AG09309 (cell line): ENCODE results near the gene RGP1.

Experiments used
- DNase-seq: peaks from one replicate; pipeline ENCODE4 v3.0.0-alpha.2; 2010; ENCODE audit warnings: low read depth
- H3K4me3 ChIP-seq: 2 replicates; pipeline ENCODE4 v1.5.1; 2011; ENCODE audit warnings: mild to moderate bottlenecking, low read depth, low read length, moderate library complexity; ENCODE audit not compliant: control insufficient read depth
- CTCF ChIP-seq: IDR thresholded peaks from 2 replicates; pipeline ENCODE4 v1.5.1; 2011; ENCODE audit warnings: mild to moderate bottlenecking, low read depth, low read length, inconsistent platforms; ENCODE audit not compliant: insufficient read depth, control insufficient read depth; ENCODE audit errors: missing control alignments

The RGP1 gene

DNA sequence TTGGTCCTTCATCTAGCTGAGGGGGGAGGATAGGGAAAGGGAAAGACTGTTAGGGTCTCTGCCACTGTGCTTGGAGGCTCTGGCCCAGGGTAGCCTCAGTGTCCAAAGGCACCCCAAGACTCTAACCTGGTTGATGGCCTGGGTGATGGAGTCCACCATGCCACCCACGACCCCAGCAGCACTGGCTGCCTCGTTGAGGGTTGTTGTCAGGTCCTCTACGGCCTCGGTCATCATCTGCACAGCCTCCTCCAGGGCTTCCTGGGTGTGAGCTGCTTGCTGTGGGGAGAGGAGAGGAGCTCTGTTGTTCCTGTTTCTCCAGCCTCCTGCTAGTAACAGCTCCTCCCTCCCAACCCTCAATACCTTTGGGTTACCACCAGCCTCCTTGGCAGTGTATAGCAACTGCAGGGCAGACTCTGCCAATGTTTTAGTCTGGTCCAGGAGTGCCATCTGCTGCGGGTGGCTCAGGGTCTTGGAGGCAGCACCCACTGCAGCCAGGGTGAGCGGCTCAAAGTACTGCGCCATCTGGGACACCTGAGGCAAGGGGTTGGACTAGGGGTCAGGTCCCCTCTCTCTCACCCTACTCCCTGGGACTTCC is 43.2 kb upstream of the RGP1 start:
- H3K4me3 ChIP-seq = no peak overlapping the region
- TF ChIP-seq CTCF = no peak
- no peak for DNase-seq

DNA sequence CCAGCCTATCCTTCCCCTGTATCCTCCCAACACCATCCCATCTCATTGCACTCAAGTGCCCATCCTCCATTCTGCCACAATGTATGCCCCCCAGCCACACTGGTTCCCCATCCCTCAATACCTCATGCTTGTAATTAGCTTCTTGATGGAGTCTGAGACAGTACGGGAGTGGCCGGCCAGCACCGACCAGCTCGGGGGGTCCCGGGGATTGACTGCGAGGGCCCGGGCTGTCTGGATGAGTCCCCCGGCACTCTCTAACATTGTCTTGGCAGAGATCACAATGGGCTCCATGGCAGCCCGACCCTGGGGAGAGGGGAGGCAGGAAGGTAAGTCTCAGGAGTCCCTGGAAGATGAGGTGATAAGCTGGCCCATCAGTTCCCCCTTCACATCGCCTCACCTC is 42.1 kb upstream of the RGP1 start:
- DNase-seq = no peak
- no peak overlapping the region for H3K4me3 ChIP-seq
- no peak for TF ChIP-seq CTCF

DNA sequence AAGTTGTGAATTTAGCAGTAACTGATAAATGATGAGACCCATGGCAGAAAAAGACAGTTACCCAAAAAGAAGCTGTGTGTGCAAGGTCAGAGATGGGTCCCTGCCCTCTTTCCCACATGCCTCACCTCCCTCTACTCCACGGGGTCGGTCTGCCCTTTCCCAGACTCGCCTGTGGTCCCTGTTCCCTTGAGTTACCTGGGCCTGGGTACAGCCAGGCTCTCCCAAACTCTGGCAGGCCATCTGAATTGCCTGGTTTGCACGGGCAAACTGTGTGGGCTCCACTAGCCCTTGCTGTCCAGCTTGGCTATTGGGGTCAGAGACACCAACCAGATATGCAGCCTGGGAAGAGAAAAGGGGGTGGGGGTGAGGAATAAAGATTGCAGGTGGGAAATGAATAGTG is 40.9 kb upstream of the RGP1 start:
- no peak for DNase-seq
- no peak for TF ChIP-seq CTCF
- no peak overlapping the region for H3K4me3 ChIP-seq

DNA sequence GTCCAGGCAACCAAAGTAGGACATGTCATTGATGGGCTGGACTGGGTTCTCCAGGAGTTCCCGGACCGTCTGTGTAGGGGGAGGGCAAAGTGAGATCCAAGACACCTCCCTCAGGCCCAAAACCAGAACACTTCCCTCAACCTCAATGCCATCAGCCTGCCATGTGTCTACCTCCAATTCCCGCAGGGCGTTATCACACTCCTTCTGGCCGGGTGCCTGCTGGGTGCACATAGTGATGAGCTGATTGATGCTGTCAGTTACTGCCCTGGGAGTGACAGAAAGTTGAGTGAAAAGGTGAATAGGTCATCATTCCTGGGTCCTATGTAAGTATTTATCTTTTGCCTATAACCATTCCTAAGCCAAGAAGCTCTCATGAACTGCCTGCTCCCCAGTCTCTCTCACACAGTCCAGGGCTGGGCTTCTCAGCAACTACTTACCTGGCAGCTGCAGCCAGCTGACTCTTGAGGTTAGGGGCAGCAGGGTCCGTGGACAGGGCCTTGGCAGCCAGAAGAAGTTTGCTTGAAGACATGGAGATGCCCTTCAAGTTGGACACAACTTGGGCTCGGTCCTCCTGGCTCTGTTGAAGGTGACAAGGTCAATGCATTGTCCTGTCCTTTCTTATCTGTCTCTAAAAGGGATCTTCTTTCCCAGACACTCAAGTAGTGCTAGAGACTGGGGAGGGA is 38.1 kb upstream of the RGP1 start:
- no peak for TF ChIP-seq CTCF
- H3K4me3 ChIP-seq = no peak overlapping the region
- DNase-seq = no peak

GRCh38 chr9:35711501-35712428 is 37.3 kb upstream of the RGP1 start:
- no peak for DNase-seq
- H3K4me3 ChIP-seq = no peak overlapping the region
- TF ChIP-seq CTCF = no peak

GRCh38 chr9:35712762-35713400 is 36.2 kb upstream of the RGP1 start:
- H3K4me3 ChIP-seq = no peak overlapping the region
- no peak for TF ChIP-seq CTCF

More at GRCh38 chr9:35712762-35713400, 36.2 kb upstream of the RGP1 start:
- no peak for DNase-seq
